ENCODE results near the gene CLCN3.

DNA sequence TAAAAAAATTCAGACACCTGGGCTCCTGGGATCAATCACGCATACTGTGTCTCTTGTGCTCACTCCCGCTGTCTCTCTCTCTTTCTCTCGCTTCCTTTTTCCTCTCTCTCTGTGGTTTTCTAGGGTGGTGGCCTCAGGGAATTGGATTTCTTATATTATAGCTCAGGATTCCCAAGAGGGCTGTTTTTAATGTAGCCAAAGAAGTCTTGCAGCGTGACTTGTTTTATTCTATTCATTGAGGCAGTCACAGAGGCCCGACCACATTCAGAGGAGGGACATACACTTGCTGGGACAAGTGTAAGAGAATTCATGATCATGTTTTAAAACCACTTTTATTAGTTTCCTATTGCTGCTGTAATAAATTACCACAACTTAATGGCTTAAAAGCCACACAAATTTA, 78.0 kb downstream of the CLCN3 start:
- TF ChIP-seq CTCF (IDR thresholded peaks at IDR 0.05) = no peak
- TF ChIP-seq, protein P1, sequence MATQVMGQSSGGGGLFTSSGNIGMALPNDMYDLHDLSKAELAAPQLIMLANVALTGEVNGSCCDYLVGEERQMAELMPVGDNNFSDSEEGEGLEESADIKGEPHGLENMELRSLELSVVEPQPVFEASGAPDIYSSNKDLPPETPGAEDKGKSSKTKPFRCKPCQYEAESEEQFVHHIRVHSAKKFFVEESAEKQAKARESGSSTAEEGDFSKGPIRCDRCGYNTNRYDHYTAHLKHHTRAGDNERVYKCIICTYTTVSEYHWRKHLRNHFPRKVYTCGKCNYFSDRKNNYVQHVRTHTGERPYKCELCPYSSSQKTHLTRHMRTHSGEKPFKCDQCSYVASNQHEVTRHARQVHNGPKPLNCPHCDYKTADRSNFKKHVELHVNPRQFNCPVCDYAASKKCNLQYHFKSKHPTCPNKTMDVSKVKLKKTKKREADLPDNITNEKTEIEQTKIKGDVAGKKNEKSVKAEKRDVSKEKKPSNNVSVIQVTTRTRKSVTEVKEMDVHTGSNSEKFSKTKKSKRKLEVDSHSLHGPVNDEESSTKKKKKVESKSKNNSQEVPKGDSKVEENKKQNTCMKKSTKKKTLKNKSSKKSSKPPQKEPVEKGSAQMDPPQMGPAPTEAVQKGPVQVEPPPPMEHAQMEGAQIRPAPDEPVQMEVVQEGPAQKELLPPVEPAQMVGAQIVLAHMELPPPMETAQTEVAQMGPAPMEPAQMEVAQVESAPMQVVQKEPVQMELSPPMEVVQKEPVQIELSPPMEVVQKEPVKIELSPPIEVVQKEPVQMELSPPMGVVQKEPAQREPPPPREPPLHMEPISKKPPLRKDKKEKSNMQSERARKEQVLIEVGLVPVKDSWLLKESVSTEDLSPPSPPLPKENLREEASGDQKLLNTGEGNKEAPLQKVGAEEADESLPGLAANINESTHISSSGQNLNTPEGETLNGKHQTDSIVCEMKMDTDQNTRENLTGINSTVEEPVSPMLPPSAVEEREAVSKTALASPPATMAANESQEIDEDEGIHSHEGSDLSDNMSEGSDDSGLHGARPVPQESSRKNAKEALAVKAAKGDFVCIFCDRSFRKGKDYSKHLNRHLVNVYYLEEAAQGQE (IDR thresholded peaks at IDR 0.05; ENCODE audit: insufficient read depth in 1 of 2, low read depth in 2 of 2, low read length in 1 of 2) = no peak

Measured in Panc1 (cell line).